Stimulated activated CD8-positive, alpha-beta memory T cell treated with anti-CD3 and anti-CD28 coated beads, Interleukin-2, amount 100 ng/mL, for 1 hour (primary cell): ENCODE measurements around the gene SLK.

Experiments used
- DNase-seq, 2 donors: peaks; one replicate each; pipeline ENCODE4 v3.0.0-alpha.2; 2020; ENCODE audit warnings: low read depth in 2 of 2

The SLK gene

GRCh38 chr10:104053201-104053600 is 86.3 kb downstream of the SLK start:
- DNase-seq: no peak

- no peak for DNase-seq
Measured at GRCh38 chr10:104054430-104054829, 87.5 kb downstream of the SLK start.

GRCh38 chr10:104056619-104057273 is 89.8 kb downstream of the SLK start:
- DNase-seq: no peak

DNA sequence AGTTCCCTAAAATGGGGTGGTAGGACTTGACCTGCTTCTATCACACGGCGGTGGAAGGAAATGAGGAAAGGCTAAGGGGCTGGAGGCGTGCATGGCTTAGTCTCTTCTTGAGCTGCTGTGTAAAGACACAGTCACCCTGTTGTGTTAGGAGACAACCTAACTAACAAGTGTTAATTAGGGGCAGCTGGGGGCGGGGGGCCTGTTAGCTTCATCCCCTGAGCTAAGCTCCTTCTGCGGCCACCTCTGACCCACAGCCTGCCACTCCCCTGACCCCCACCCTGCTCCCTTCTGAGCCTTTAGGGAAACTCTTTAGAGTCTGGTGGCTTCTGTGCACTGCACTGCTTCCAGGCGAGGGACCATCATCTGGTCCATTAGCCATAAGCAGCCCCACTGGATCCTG is 90.8 kb downstream of the SLK start:
- DNase-seq: no peak

- no peak for DNase-seq
Measured at GRCh38 chr10:104059364-104059763, 92.4 kb downstream of the SLK start.

- no peak for DNase-seq
Measured at GRCh38 chr10:104061196-104061595, 94.3 kb downstream of the SLK start.

GRCh38 chr10:104065748-104066147 is 98.8 kb downstream of the SLK start:
- no peak for DNase-seq

DNA sequence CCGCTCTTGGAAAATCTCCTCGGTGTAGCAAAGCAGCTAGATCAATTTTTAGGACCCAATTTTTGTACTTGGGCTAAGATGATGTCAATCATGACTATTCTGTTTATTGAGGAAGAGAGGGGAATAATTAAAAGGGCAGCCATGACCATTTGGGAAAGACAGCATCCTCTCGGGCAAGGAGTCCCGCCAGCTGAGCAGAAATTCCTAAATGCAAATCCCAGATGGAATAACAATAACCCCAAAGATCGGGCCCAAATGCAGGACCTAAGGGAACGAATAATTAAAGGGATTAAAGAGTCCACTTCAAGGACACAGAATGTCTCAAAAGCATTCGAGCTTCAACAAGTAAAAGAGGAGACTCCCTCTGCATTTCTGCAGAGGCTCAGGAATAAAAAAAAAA is 100.0 kb downstream of the SLK start:
- no peak for DNase-seq

DNA sequence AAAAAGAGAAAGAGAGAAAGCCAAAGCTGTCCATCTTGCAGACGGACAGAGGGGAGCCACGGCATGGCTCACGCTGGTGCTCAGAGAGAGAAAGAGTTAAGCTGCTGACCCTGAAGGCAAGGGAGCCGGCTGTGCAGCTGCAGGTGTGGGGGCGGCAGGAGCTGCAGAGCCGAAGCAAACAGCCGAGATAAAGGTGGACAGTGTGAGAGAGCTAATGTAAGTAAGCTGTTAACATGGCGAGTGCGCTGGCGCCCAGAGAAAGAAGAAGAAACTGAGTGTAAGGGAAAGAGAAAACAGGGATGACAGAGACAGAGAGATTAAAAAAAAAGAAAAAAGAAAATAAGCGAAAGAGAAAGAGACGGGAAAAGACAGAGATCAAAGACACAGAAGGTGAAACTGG is 100.6 kb downstream of the SLK start:
- DNase-seq: no peak

- DNase-seq: no peak
Measured at GRCh38 chr10:104069613-104070012, 102.7 kb downstream of the SLK start.

- DNase-seq: no peak
Measured at GRCh38 chr10:104072786-104073185, 105.8 kb downstream of the SLK start.

GRCh38 chr10:104074505-104074904 is 107.6 kb downstream of the SLK start:
- no peak for DNase-seq

GRCh38 chr10:104076743-104077160 is 109.8 kb downstream of the SLK start:
- no peak for DNase-seq

GRCh38 chr10:104077247-104077646 is 110.3 kb downstream of the SLK start:
- no peak for DNase-seq

GRCh38 chr10:104077663-104078151 is 110.8 kb downstream of the SLK start:
- no peak for DNase-seq
